Central memory CD8-positive, alpha-beta T cell (primary cell): ENCODE results near the gene EFHC1.

Experiments
- ATAC-seq: fragments of 150-1000 bp; cut with Tn5 transposase; replicated peaks from 2 replicates; pipeline ENCODE4 v1.10.0; 2022; ENCODE audit warnings: mild to moderate bottlenecking, moderate FRiP score, moderate number of reproducible peaks; ENCODE audit not compliant: poor library complexity, severe bottlenecking; ENCODE audit errors: extremely low read depth
- DNase-seq, 2 donors: peaks; one replicate each; pipeline ENCODE4 v3.0.0; 2021; ENCODE audit warnings: low spot score in 2 of 2
- H3K27ac Mint-ChIP-seq: one replicate; pipeline ENCODE4 v1.8.0; 2022; ENCODE audit warnings: low read depth, mild to moderate bottlenecking, moderate library complexity, mixed read lengths
- H3K27me3 Mint-ChIP-seq: one replicate; pipeline ENCODE4 v1.8.0; 2022; ENCODE audit warnings: mixed read lengths
- H3K36me3 Mint-ChIP-seq: one replicate; pipeline ENCODE4 v1.8.0; 2022; ENCODE audit warnings: mild to moderate bottlenecking, moderate library complexity, mixed read lengths; ENCODE audit not compliant: insufficient read depth
- H3K4me1 Mint-ChIP-seq: one replicate; pipeline ENCODE4 v1.8.0; 2022; ENCODE audit warnings: mixed read lengths
- H3K4me3 Mint-ChIP-seq: one replicate; pipeline ENCODE4 v1.8.0; 2022; ENCODE audit warnings: mild to moderate bottlenecking, moderate library complexity, mixed read lengths
- H3K9me3 Mint-ChIP-seq: one replicate; pipeline ENCODE4 v1.8.0; 2022; ENCODE audit warnings: mixed read lengths

The EFHC1 gene

DNA sequence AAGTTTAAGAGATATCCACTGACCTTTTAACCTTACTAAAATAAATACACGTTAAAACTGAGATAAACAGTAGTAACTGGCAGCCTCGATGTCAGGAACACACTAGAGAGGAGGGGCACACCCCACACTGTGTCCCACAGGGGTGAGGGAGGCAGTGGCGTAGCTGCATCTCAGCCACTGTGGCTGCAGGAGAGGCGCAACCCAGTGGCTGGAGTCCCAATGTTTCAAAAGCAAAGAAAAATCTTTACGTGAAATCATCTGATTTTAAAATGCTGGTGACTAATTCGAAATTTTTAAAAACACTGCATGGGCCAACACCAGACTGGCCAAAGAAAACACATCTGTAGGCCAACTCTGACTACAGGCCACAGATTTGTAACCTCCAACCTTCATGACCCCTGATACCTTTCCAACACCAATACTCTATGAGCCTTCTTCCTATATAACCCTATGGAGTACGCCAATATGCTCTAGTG lies 102.0 kb downstream of the EFHC1 start:
- Mint-ChIP-seq H3K27me3 (no peaks in the 10 kb centered on the region), H3K9me3 (no peaks in the 10 kb centered on the region)

DNA sequence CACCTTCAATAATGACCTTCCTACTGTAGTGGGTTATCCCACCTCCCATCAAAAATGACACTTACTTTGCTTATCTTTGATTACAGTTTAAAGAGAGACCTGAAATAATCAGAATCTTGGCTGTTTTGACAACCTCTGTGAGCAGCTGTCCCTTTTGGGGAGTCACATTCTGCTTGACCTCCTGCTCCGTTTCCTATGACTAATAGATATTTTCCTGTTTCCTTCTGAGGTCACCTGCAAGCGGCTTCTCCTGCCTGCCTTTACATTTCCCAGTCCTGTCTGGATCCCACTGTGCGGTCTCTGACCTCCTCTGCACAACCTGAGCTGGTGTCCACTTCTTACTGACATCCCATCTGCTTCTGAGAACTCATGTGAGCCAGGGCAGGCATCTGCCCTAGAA lies 102.5 kb downstream of the EFHC1 start:
- peaks cover 33% of the 10 kb centered on the region for H3K4me1 Mint-ChIP-seq
- peak overlapping the region; percentile 23 for H3K27ac Mint-ChIP-seq
- H3K36me3 Mint-ChIP-seq: peaks cover 5% of the 10 kb centered on the region
- H3K4me3 Mint-ChIP-seq: no peak overlapping the region
- no peaks in the 10 kb centered on the region for H3K27me3 Mint-ChIP-seq
- DNase-seq: no peak
- ATAC-seq: no peak
- H3K9me3 Mint-ChIP-seq: no peaks in the 10 kb centered on the region

More for the DNA sequence above, 102.0 kb downstream of the EFHC1 start:
- H3K27ac Mint-ChIP-seq: no peak overlapping the region
- peaks cover 33% of the 10 kb centered on the region for H3K4me1 Mint-ChIP-seq
- no peak for ATAC-seq
- peaks cover 5% of the 10 kb centered on the region for H3K36me3 Mint-ChIP-seq
- no peak for DNase-seq
- H3K4me3 Mint-ChIP-seq: no peak overlapping the region

DNA sequence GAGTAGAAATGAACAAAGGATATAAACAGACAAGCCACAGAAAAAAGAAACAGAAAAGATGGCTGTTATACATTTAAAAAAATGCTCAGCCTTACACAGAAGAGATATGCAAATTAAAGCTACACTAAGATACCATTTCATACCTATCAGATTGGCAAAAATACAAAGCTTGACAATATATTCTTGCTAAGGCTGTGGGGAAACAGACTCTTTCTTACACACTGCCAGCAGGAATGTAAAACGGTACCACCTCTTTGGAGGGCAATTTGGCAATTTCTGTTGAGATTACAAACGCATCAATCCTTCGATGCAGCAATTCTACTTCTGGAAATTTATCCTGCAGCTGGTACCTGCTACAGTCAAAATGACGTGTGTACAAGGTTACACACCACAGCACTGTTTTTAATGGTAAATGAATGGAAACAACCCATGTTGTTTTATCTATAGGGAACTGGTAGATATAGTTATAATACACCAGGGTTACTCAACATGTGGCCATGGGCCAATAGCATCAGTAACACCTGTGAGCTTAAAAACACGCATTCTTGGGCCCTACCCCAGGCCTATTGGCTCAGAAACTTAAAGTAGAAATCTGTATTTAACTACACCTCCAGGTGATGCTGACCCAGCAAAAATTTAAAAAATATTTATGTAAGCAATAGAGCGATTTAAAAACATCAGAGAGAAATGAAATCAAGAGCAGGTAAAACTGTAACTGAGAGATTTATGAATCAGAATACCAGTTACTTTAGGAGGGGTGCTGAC lies 103.4 kb downstream of the EFHC1 start:
- peaks cover 3% of the 10 kb centered on the region for H3K36me3 Mint-ChIP-seq
- no peak for ATAC-seq

DNA sequence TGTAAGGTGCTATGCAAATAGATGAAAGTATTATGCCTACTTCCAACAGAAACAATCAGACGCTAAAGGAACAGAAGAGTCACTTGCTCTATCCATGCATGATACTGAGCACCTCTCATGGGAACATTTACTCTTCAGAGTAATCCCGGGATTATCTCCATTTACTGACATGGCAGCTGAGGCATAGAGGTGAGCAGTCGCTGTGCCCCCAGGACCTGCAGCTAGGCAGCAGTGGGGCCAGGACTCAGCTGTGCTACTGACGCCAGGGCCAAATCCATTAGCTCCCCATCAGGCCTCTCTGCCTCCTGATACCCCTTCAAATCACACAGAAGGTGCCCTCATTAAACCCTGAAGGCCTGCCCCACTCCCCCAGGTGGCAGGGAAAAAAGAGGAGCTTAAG lies 104.8 kb downstream of the EFHC1 start:
- H3K4me1 Mint-ChIP-seq: peaks cover 19% of the 10 kb centered on the region
- H3K4me3 Mint-ChIP-seq: no peak overlapping the region
- no peak overlapping the region for H3K27ac Mint-ChIP-seq
- ATAC-seq (no peak), DNase-seq (no peak)
- H3K36me3 Mint-ChIP-seq: peaks cover 3% of the 10 kb centered on the region
- H3K9me3 Mint-ChIP-seq: no peaks in the 10 kb centered on the region
- no peaks in the 10 kb centered on the region for H3K27me3 Mint-ChIP-seq

More for the DNA sequence above, 103.4 kb downstream of the EFHC1 start:
- no peaks in the 10 kb centered on the region for H3K9me3 Mint-ChIP-seq
- H3K4me1 Mint-ChIP-seq: peaks cover 24% of the 10 kb centered on the region
- DNase-seq: no peak
- H3K27ac Mint-ChIP-seq: no peak overlapping the region
- no peak overlapping the region for H3K4me3 Mint-ChIP-seq
- H3K27me3 Mint-ChIP-seq: no peaks in the 10 kb centered on the region

GRCh38 chr6:52526634-52527033 lies 106.5 kb downstream of the EFHC1 start:
- no peaks in the 10 kb centered on the region for H3K9me3 Mint-ChIP-seq
- DNase-seq: no peak
- no peak for ATAC-seq
- H3K4me1 Mint-ChIP-seq: peaks cover 19% of the 10 kb centered on the region
- no peak overlapping the region for H3K27ac Mint-ChIP-seq
- H3K4me3 Mint-ChIP-seq: no peak overlapping the region
- no peaks in the 10 kb centered on the region for H3K27me3 Mint-ChIP-seq
- H3K36me3 Mint-ChIP-seq: peaks cover 3% of the 10 kb centered on the region

- no peak for DNase-seq
- Mint-ChIP-seq H3K27me3 (no peaks in the 10 kb centered on the region), H3K9me3 (no peaks in the 10 kb centered on the region), H3K36me3 (peaks cover 3% of the 10 kb centered on the region), H3K4me1 (peaks cover 19% of the 10 kb centered on the region), H3K4me3 (no peak overlapping the region), H3K27ac (no peak overlapping the region)
- ATAC-seq: no peak
These were observed 107.3 kb downstream of the EFHC1 start for GRCh38 chr6:52527436-52527835.

DNA sequence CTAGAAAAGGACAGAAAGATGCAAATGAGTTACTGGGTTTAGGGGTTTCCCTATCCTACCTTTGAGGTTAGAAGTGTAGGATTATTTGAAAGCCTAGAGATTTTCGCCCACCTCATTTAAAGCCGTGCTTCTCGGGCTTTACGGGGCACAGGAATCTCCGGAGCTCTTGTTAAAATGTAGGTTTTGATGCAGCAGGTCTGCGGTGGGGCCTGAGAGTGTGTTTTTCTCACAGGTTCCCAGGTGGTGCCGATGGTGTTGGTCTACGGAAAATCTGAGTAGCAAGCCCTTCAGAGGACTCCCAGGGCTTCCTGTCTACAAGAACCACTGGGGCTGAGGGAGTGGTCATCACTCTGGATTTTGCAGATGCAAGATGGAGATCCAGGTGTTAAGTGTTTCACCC lies 109.2 kb downstream of the EFHC1 start:
- peaks cover 9% of the 10 kb centered on the region for H3K4me1 Mint-ChIP-seq
- ATAC-seq: no peak
- peaks cover 2% of the 10 kb centered on the region for H3K36me3 Mint-ChIP-seq
- H3K9me3 Mint-ChIP-seq: no peaks in the 10 kb centered on the region
- no peak overlapping the region for H3K4me3 Mint-ChIP-seq
- H3K27me3 Mint-ChIP-seq: no peaks in the 10 kb centered on the region
- no peak overlapping the region for H3K27ac Mint-ChIP-seq
- no peak for DNase-seq

DNA sequence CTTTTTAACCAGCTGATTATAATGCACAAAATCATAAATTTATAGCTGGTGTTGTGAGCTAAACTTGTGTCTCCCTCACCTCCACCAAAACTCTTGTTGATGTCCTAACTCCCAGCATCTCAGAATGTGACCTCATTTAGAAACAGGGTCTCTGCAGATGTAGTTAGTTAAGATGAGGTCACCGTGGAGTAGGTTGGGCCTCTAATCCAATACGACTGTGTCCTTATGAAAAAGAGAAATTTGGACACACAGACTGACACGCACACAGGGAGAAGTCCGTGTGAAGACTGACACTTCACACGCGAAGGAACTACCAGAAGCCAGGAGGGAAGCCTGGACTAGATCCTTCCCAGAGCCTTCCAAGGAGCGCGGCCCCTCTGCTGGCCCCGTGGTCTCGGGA lies 110.2 kb downstream of the EFHC1 start:
- Mint-ChIP-seq H3K27me3 (no peaks in the 10 kb centered on the region), H3K27ac (no peak overlapping the region), H3K9me3 (no peaks in the 10 kb centered on the region), H3K36me3 (peaks cover 6% of the 10 kb centered on the region), H3K4me3 (no peak overlapping the region), H3K4me1 (peaks cover 7% of the 10 kb centered on the region)
- ATAC-seq (no peak), DNase-seq (no peak)

GRCh38 chr6:52531396-52531795 lies 111.3 kb downstream of the EFHC1 start:
- Mint-ChIP-seq H3K9me3 (no peaks in the 10 kb centered on the region), H3K27me3 (no peaks in the 10 kb centered on the region), H3K27ac (no peak overlapping the region), H3K4me3 (no peak overlapping the region), H3K36me3 (peaks cover 6% of the 10 kb centered on the region), H3K4me1 (peaks cover 15% of the 10 kb centered on the region)
- ATAC-seq: no peak
- no peak for DNase-seq

DNA sequence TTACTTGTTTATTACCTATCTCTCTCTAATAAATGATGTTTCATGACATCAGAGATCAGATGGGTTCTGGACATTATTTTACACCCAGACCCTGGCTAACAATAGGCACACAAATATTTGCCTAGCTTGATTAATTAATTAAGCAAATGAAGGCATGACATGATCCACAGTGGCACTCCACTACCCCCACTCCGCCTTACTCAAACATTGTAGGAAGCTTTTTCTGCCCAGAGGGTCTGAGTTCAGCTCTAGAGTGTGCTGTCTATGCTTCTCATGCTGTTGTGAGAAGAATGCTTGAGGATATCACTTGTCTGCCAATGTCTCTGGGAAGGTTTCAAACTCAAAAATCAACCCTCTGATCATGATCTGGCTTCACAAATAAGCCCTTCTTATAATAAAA lies 111.7 kb downstream of the EFHC1 start:
- Mint-ChIP-seq H3K4me3 (no peak overlapping the region), H3K9me3 (no peaks in the 10 kb centered on the region), H3K27ac (no peak overlapping the region), H3K27me3 (no peaks in the 10 kb centered on the region), H3K4me1 (peaks cover 19% of the 10 kb centered on the region), H3K36me3 (peaks cover 6% of the 10 kb centered on the region)
- DNase-seq (no peak), ATAC-seq (no peak)

GRCh38 chr6:52532457-52532856 lies 112.3 kb downstream of the EFHC1 start:
- Mint-ChIP-seq H3K9me3 (no peaks in the 10 kb centered on the region), H3K4me1 (peaks cover 25% of the 10 kb centered on the region), H3K4me3 (no peak overlapping the region), H3K36me3 (peaks cover 6% of the 10 kb centered on the region), H3K27ac (no peak overlapping the region), H3K27me3 (no peaks in the 10 kb centered on the region)
- no peak for DNase-seq
- no peak for ATAC-seq

DNA sequence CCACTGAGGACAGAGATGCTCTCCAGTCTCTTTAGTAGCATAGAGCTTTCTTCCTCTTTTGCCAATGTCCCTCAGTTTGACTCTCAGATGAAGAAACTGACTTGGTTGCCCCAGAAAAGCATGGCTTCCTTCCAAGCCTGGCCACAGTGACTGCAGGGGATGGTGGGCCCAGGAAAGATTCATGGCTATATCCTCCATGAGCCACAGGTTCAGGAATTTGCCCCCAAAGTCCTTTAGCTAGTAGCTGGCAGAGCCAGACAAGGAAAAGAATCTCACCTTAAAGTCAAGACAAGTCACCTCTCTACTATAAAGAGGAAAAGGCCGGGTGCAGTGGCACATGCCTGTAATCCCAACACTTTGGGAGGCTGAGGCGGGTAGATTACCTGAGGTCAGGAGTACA lies 113.3 kb downstream of the EFHC1 start:
- Mint-ChIP-seq H3K9me3 (no peaks in the 10 kb centered on the region), H3K4me1 (peaks cover 35% of the 10 kb centered on the region), H3K4me3 (no peak overlapping the region), H3K27ac (no peak overlapping the region), H3K36me3 (peaks cover 6% of the 10 kb centered on the region), H3K27me3 (no peaks in the 10 kb centered on the region)
- ATAC-seq: no peak
- no peak for DNase-seq

DNA sequence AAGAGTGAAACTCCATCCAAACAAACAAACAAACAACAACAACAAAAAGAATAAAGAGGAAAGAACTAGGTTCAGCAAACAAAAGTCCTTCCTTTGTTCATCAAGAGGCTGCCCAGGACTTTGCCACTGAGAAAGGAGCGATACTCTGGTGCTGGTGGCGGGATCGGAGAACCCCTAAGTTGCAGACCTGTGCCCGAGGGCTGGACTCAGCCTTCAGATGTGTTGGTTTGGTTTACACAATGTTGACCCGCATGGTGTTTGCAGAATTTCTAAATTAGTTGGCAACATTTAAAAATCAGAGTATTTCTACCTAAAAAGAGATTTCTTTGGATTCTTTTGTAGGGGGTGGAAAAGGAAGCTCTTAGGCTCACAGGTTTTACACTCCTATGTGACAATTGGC lies 114.2 kb downstream of the EFHC1 start:
- DNase-seq (no peak), ATAC-seq (no peak)
- H3K36me3 Mint-ChIP-seq: peaks cover 6% of the 10 kb centered on the region
- H3K9me3 Mint-ChIP-seq: no peaks in the 10 kb centered on the region
- no peak overlapping the region for H3K27ac Mint-ChIP-seq
- H3K4me1 Mint-ChIP-seq: peaks cover 40% of the 10 kb centered on the region
- no peak overlapping the region for H3K4me3 Mint-ChIP-seq
- H3K27me3 Mint-ChIP-seq: no peaks in the 10 kb centered on the region
